ENCODE results near the gene TMF1. TPM values are rescaled to one million over a fixed set of nuclear protein-coding genes. Genes with fewer than 3 reads are reported as not detected.

TMF1 gene
- total and polyA plus RNA-seq, 10 of the 15 experiments (the other 5 are each of a cell fraction or from before 2014, with no cell fraction given), result 7.1 to 24.5 (median 18.6) TPM

- Histone ChIP-seq H3K36me3 (ENCODE audit: control insufficient read depth in 2 of 2, insufficient read depth in 2 of 2, low read length in 1 of 2) (peaks cover 0 to 4% of the 10 kb centered on the region in 2 experiments; a peak in 2 of 4 replicates), H3K79me2 (ENCODE audit: control insufficient read depth, insufficient read depth, low read length) (peaks cover 61% of the 10 kb centered on the region), H3K9ac (ENCODE audit: control insufficient read depth, insufficient read depth, low read length) (no peak overlapping the region), H3K4me1 (ENCODE audit: control insufficient read depth, insufficient read depth, low read length) (peaks cover 3% of the 10 kb centered on the region; the same call in 1 of the 2 replicates), H2AFZ (ENCODE audit: control insufficient read depth, low read depth, low read length) (no peak overlapping the region), H3K4me2 (ENCODE audit: control insufficient read depth, insufficient read depth) (0 out of 2 replicates have a peak overlapping the region, but pooled peaks have one; percentile 40), H4K20me1 (ENCODE audit: control insufficient read depth, insufficient read depth) (no peaks in the 10 kb centered on the region), H3K27ac (ENCODE audit: control insufficient read depth, insufficient read depth) (no peak overlapping the region), H3K4me3 (peak overlapping the region; percentile 6; the same call in 1 of the 2 replicates), H3K27me3 (replicated peaks in 1 of 2; ENCODE audit: control insufficient read depth in 2 of 2, insufficient read depth in 2 of 2, low read length in 1 of 2) (no peaks in the 10 kb centered on the region), H3K9me3 (replicated peaks; ENCODE audit: control insufficient read depth, insufficient read depth, low read length) (no peaks in the 10 kb centered on the region)
- in situ Hi-C loops (cut with MboI) (no loop called here), intact Hi-C loops (cut with micrococcal nuclease; ENCODE audit: unreplicated experiment) (no loop called here)
- ATAC-seq (no peak), FAIRE-seq (no peak), DNase-seq (ENCODE audit: low read depth, low spot score) (no peak)
- ChIA-PET RAD21 (ENCODE audit: unreplicated experiment) (interaction anchor here (7.4 kb wide), 1 partner anchor 40 kb away, joined by 152 read pairs; the partner anchor contains the start of gene ARL6IP5), POLR2A (interaction anchor here (0.7 kb wide), 1 partner anchor 30 kb away, joined by 3 read pairs; no protein-coding TSS in a partner anchor), SMC1A (ENCODE audit: uncharacterized antibody, unreplicated experiment) (interaction anchor here (1.0 to 7.6 kb wide), 3 partner anchors 9 to 39 kb away, joined by 4 to 234 read pairs (median 4); partner anchors contain the start of genes ARL6IP5 and UBA3), CTCF (interaction anchor here (0.7 to 1.7 kb wide), 5 partner anchors 22 to 257 kb away, joined by 3 to 5 read pairs (median 3); no protein-coding TSS in a partner anchor)
- WGBS (ENCODE audit: insufficient coverage, insufficient replicate concordance, low lambda C conversion rate, missing lambda C conversion rate), result 100% methylated on average over 2 of the region's 2 CpGs
- no TSS peak for BruUV-seq (replicated peaks)
- TF ChIP-seq PML (IDR thresholded peaks at IDR 0.05; ENCODE audit: low read length), result no peak
- no peak for TF ChIP-seq E4F1 (IDR thresholded peaks at IDR 0.05; ENCODE audit: borderline replicate concordance, partially characterized antibody)
- TF ChIP-seq PBX3 (IDR thresholded peaks at IDR 0.05; ENCODE audit: insufficient replicate concordance, low read depth, low read length), result no peak
- no peak for TF ChIP-seq ZBTB33 (IDR thresholded peaks at IDR 0.05)
- no peak for TF ChIP-seq PAX5 (IDR thresholded peaks at IDR 0.05; ENCODE audit: borderline replicate concordance, low read depth, low read length)
Measured at GRCh38 chr3:69048990-69049389, 3.1 kb downstream of the TMF1 start.

Measured in GM12878 (cell line).